Activated CD4-positive, alpha-beta T cell treated with anti-CD3 and anti-CD28 coated beads, Interleukin-2, amount 10 ng/mL, durations not matched to agents 7 days and 5 days (primary cell): ENCODE results near the gene PDXDC1. TPM values are rescaled to one million over a fixed set of nuclear protein-coding genes. Genes with fewer than 3 reads are reported as not detected.
"Not testable (repeated sequence)": the region's sequence is repeated elsewhere in the genome, so short reads cannot be mapped to it uniquely, and the experiment has no call there.

Source experiments
- CTCF ChIA-PET: fragments of 350-600 bp; sonication (Branson Sonifier 250); formaldehyde crosslinking; loops from one replicate; lab custom pipeline; 2021; ENCODE audit warnings: antibody characterized with exemption; lab: Charles Lee
- POLR2A ChIA-PET: fragments of 350-600 bp; sonication (Branson Sonifier 250); formaldehyde crosslinking; loops from one replicate; lab custom pipeline; 2021; ENCODE audit warnings: antibody characterized with exemption; lab: Charles Lee
- DNase-seq: peaks from one replicate; pipeline ENCODE4 v3.0.0-alpha.2; 2020
- H3K27ac Mint-ChIP-seq: one replicate; pipeline ENCODE4 v1.8.0; 2021; ENCODE audit warnings: mild to moderate bottlenecking, moderate library complexity, mixed read lengths
- H3K27me3 Mint-ChIP-seq: one replicate; pipeline ENCODE4 v1.8.0; 2021; ENCODE audit warnings: mixed read lengths
- H3K36me3 Mint-ChIP-seq: one replicate; pipeline ENCODE4 v1.8.0; 2021; ENCODE audit warnings: low read depth, mixed read lengths
- H3K4me1 Mint-ChIP-seq: one replicate; pipeline ENCODE4 v1.8.0; 2021; ENCODE audit warnings: mixed read lengths
- H3K4me3 Mint-ChIP-seq: one replicate; pipeline ENCODE4 v1.8.0; 2021; ENCODE audit warnings: mild to moderate bottlenecking, moderate library complexity, mixed read lengths
- H3K9me3 Mint-ChIP-seq: one replicate; pipeline ENCODE4 v1.8.0; 2021; ENCODE audit warnings: mixed read lengths
- total RNA-seq, 2 experiments: library from RNA; stranded (reverse); gene quantifications; one replicate each; pipeline ENCODE4 v1.2.3, GENCODE V29; 2021

PDXDC1 gene
- total RNA-seq, 2 experiments from 2014 or later, result 49.2 to 53.3 TPM

DNA sequence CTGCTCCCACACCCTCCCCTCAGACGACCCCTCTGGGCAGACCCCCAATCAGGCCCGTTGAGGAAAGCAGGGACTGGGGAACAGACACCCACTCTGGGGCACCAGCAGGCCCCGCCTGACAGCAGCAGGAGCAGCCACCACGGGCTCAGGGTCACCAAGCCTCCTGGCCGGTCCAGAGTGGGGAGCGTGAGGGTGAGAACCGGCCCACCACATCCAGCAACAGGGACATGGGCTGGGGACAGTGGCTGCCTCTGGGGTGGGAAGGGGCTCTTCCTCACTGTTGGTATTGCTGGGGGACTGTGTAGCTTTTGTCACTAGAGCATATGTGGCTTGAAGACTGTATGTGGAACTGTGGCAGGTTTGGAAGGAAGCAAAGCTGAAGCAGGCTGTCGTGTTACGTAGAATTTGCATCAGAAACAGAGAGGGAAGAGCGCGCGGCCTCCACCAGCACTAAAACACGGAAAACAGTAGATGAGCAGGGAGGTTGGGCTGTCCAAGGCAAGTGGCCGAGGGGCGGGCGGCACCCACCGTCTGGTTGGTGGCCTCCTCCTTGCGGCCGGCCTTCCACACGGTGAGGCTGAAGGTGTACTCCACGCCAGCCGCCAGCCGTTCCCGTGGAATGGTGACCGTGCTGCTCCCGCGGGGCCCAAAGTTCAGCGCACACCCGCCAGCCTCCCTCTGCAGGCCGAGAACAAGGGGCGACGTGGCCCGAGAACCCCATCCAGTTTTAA, 160.1 kb downstream of the PDXDC1 start:
- DNase-seq, H3K27me3 Mint-ChIP-seq, H3K4me1 Mint-ChIP-seq, H3K36me3 Mint-ChIP-seq, H3K4me3 Mint-ChIP-seq, H3K27ac Mint-ChIP-seq, CTCF ChIA-PET, POLR2A ChIA-PET, H3K9me3 Mint-ChIP-seq: not testable (repeated sequence)

DNA sequence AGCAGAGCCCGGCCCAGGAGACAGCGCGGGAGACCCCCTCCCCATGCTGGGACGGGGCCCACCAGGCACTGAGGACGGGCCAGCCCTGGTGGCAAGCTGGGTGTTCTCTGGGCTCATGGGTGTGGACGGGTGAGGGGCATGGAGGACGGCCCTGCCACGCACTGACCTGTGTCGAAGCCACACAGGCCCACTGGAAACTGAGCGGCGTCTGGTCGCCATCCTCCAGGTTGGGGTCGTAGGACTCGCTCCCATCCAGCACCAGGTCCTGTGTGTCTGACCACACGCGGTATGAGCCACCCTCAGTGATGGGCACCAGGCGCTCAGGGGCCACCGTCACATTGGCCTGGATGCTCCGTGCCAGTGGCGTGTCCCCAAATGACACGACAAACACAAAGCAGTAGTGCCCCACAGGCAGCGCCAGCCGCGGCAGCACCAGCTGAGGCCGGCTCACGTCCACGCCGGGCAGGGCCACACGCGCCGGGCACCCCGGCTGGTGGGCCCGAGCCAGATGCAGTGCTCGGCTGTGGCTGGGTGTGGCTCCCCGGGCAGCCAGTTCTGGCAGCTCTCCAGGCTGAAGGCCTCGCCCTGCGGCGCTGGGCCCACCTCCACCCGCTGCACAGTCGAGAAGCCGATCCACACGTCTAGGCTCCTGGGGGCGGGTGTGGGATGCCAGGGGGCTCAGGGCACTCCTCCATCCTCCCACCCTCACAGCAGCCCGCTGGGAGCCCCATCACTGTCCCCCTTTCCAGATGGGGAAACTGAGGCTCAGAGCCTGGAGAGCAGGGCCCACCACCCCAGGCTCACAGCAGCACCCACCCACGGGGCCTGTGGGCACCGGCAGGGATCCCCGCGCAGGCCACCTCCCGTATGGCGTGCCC, 160.9 kb downstream of the PDXDC1 start:
- CTCF ChIA-PET, H3K36me3 Mint-ChIP-seq, H3K27ac Mint-ChIP-seq, H3K27me3 Mint-ChIP-seq, DNase-seq, POLR2A ChIA-PET, H3K9me3 Mint-ChIP-seq, H3K4me3 Mint-ChIP-seq, H3K4me1 Mint-ChIP-seq: not testable (repeated sequence)

DNA sequence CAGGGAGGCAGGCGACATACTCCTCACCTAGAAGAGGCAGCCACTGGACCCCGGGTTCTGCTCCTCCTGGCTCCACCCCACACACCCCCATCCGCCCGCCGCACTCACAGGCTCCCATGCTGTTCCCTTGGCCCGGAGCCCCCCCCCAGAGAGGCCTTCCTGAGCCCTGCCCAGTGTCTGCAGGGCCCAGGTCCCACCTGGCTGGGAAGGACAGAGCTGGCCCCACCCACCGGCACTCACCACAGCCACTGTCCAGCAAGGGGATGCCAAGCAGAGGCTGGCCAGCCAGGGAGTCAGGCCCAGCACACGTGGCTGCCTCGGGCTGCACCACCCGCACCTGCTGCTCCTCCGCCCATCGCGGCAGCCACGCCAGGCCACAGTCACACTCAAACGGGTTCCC, 162.7 kb downstream of the PDXDC1 start:
- CTCF ChIA-PET, H3K36me3 Mint-ChIP-seq, DNase-seq, POLR2A ChIA-PET, H3K27me3 Mint-ChIP-seq, H3K4me3 Mint-ChIP-seq, H3K27ac Mint-ChIP-seq, H3K4me1 Mint-ChIP-seq, H3K9me3 Mint-ChIP-seq: not testable (repeated sequence)

DNA sequence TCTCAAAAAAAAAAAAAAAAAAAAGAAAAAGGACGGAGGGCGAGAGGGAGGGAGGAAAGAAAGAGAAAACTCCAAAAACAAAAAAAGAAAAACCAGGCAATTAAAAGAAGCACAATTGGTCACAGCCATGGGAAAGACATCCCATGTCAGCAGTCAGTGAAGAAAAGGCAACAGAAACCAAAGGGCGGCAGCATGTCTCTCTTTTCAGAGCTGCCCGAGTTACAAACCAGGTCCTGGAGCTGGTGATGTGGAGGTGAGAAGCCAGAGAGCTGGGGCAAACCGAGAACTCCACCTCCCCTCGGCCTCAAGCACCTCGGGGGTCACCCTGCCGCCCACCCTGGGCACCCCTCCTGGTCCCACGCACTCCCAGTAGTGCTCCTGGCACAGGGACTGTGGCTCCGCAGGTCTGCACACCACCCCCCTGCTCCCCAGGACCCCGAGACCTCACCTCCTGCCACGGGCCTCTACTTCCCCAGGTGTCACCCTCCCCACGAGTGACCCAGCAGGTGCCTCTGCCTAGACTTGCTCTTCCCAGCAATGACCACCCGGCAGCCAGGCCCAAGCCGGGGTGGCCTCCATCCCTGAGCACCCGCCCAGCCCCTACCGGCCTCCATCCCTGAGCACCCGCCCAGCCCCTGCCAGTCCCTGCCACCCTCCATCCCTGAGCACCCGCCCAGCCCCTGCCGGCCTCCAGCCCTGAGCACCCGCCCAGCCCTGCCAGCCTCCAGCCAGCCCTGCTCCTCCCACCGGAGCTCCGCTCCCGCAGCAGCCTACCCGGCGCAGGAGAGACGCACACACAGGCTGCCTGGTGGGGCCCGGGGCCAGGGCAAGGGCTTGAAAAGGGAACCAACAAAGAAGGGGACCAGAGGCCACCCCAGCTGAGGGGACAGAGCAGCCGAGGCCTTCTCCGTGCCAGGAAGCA, 165.9 kb downstream of the PDXDC1 start:
- POLR2A ChIA-PET, H3K9me3 Mint-ChIP-seq: not testable (repeated sequence)

DNA sequence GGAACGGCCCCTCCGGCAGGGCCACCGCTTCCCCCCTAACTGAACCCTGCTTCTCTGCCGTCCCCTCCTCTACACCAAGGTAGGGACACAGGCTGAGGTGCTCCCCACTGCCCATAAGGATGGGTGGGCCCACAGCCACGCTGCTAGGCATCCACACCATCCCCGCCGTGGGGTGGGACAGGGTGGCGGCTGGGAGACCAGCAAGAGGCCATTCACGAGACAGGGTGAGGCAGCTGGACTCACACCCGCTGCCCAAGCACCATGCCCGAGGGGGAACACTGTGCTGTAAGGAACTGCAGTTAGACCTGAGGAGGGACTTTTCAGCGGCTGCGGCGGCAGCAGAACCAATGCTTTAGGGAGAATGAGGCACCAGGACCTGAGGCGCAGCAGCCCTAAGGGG, 166.8 kb downstream of the PDXDC1 start:
- Mint-ChIP-seq H3K27ac (no peak overlapping the region), H3K36me3 (no peaks in the 10 kb centered on the region), H3K4me1 (no peaks in the 10 kb centered on the region), H3K4me3 (no peak overlapping the region), H3K9me3 (no peaks in the 10 kb centered on the region), H3K27me3 (no peaks in the 10 kb centered on the region)
- ChIA-PET CTCF (no interaction called here), POLR2A (no interaction called here)
- DNase-seq, result no peak

More for the DNA sequence above, 165.9 kb downstream of the PDXDC1 start:
- H3K4me3 Mint-ChIP-seq, H3K27ac Mint-ChIP-seq, H3K4me1 Mint-ChIP-seq, H3K27me3 Mint-ChIP-seq, DNase-seq, CTCF ChIA-PET, H3K36me3 Mint-ChIP-seq: not testable (repeated sequence)

DNA sequence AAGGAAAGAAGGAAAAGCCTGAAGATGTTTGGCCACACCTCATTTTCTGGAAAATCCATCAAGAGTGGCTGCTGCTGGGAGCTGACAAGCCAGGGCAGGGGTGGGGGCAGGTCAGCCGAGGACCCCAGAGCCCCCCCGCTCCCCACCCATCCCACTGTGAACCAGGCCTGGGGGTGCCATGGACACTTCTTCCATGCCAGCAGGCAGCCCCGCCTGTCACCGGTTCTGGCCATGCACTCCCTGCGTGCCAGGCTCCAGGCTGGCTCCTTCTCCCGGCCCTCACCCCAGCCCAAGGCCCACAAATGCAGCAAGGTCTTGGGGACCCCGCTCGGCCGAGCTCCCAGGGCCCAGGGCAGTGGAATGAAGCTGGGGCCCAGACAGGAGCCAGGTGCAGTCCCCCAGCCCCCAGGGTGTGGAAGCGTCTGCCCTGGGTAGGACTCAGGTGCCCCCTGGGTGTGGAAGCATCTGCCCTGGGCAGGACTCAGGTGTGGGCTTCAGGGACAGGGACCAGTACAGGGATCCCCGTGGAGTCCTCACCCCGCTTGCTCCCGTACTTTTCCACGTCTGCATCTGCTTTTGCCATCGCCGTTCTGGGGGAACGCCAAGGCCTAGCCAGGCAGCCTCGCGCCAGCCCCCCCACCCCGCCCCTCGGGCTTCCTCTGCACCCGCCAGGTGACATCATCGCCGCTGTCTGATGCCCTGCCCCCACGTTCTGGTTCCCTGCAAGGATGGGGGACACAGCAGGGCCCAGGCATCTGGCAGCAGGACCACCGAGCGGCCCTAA, 167.5 kb downstream of the PDXDC1 start:
- H3K27ac Mint-ChIP-seq, CTCF ChIA-PET, H3K4me3 Mint-ChIP-seq, DNase-seq, H3K9me3 Mint-ChIP-seq, H3K4me1 Mint-ChIP-seq, H3K27me3 Mint-ChIP-seq, H3K36me3 Mint-ChIP-seq, POLR2A ChIA-PET: not testable (repeated sequence)

DNA sequence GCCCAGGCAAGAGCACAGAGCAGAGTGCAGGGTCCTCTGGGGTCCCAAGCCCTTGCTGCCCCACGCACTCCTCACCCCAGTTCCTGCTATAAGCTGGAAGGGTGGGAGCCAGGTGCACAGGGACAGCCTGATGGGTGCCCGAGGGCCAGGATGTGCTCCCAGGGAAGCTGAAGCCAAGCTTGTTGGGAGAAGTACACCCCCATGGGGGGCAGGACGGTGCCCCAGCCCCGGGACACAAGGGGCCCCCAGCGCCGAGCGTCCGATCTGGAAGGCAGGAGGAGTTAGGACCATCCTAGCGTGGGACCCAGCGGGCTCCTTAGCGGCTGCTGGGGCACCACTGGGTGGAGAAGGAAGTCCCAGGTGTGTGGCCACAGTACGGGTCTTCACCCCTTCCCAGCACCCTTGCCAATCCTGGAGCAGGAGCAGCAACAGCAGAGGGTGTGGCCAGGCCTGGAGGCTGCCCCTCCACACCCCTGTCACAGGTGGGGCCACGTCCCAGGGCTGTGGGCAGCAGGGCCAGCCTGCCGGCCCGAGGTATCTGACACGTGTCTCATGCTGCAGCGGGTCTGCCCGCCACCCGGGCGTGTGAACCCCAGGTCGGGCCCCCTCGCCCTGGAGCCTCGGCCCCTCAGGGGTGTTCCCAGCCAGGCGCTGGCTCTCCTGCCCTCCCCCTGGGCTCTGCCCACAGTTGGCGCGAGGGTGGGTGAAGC, 168.2 kb downstream of the PDXDC1 start:
- POLR2A ChIA-PET, H3K4me3 Mint-ChIP-seq: not testable (repeated sequence)

DNA sequence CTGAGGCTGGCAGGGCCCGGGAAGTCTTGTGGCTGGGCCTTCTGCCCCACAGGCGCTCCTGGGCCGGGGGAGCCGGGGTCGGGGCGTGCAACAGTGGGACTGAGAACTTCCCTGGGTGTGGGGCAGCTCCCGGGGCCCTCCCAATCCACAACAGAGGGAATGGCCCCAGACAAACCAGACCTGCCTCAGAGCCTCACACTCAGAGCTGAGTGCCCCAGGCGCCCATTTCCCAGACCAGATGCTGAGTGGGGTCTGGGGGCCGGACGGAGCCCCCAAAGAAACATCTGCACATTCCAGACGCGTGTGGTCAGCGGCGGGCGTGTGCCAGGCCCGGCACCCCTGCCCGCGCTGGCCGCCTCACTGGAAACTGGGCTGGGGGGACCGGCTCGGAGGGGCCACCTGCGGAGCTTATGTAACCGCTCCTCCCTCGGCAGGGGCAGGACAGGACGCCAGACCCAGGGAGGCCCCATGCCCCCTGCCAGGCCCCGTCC, 168.8 kb downstream of the PDXDC1 start:
- H3K27me3 Mint-ChIP-seq, H3K36me3 Mint-ChIP-seq, DNase-seq, H3K4me3 Mint-ChIP-seq, POLR2A ChIA-PET, H3K4me1 Mint-ChIP-seq, H3K27ac Mint-ChIP-seq, CTCF ChIA-PET, H3K9me3 Mint-ChIP-seq: not testable (repeated sequence)

More for the DNA sequence above, 168.2 kb downstream of the PDXDC1 start:
- H3K36me3 Mint-ChIP-seq, H3K4me1 Mint-ChIP-seq, H3K9me3 Mint-ChIP-seq, H3K27me3 Mint-ChIP-seq, DNase-seq, H3K27ac Mint-ChIP-seq, CTCF ChIA-PET: not testable (repeated sequence)

DNA sequence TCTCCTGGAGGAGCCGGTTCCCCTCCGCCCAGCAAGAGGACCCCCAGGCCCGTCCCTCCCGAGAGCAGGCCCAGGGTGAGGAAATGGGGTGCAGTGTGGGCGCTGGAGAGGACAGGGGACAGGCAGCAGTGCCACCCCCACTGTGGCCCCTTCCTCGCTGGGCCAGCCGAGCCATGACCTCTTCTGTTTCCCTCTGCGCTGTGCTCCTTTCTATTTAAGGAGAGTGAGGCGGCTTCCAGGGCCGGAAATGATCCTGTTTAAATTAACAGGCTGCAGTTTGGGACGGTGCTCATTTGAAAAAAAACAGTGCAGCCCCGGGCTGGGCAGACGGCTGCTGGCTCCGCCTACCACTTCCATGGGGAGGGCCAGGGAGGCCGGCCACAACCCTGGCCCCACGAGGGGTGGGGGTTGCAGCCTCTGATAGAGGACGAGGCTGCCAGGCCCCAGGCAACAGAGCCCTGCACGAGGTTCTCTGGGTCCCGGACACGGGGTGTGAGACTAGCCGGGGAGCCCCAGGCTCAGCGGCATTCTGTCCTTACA, 169.3 kb downstream of the PDXDC1 start:
- H3K27ac Mint-ChIP-seq, POLR2A ChIA-PET, DNase-seq, H3K36me3 Mint-ChIP-seq, H3K4me3 Mint-ChIP-seq, H3K4me1 Mint-ChIP-seq, H3K27me3 Mint-ChIP-seq, H3K9me3 Mint-ChIP-seq: not testable (repeated sequence)
- CTCF ChIA-PET, result interaction anchor here (0.6 kb wide), 1 partner anchor 774 kb away, joined by 3 read pairs; no protein-coding TSS in a partner anchor

DNA sequence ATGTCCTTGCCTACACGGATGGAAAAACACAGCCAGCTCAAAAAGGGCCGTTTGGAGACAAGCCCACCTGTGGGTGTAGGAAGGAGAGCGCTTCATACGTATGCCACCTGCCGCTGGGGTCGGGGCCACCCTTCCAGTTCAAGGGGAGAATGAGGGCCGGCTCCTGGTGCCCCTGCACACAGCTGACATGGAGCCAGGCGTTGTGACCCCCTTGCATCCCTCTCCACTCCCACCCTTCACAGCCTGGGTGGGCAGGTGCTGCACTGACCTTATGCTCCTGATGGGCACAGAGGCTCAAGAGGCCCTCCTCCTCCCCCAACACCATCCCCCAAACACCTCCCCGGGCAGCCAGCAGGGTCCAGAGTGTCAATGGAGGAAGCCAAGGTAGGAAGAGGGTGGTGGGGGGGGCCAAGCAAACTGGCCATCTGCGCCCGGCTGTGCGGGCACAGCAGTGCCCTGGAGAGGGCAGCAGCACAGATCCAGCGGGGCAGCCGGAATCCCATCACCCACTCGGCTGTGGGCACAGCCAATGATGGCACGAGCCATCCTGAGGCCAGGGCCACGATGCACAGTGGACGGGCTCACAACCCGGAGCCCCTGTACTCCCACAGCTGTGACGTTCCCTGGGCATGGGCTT, 170.1 kb downstream of the PDXDC1 start:
- DNase-seq, H3K4me3 Mint-ChIP-seq: not testable (repeated sequence)

More for the DNA sequence above, 170.1 kb downstream of the PDXDC1 start:
- H3K36me3 Mint-ChIP-seq, H3K4me1 Mint-ChIP-seq, H3K9me3 Mint-ChIP-seq, POLR2A ChIA-PET, H3K27ac Mint-ChIP-seq, H3K27me3 Mint-ChIP-seq: not testable (repeated sequence)
- CTCF ChIA-PET, result interaction anchor here (0.6 kb wide), 1 partner anchor 774 kb away, joined by 3 read pairs; no protein-coding TSS in a partner anchor
